H9 (cell line): ENCODE data around the gene RPS15. TPM values are rescaled to one million over a fixed set of nuclear protein-coding genes. Genes with fewer than 3 reads are reported as not detected.

Source experiments
- DNase-seq: peaks from one replicate; pipeline ENCODE4 v3.0.0-alpha.2; 2017
- H2AFZ ChIP-seq: one replicate; pipeline ENCODE4 v1.6.1; 2013; ENCODE audit warnings: mild to moderate bottlenecking, low read length, control low read depth, moderate library complexity
- H2AK5ac ChIP-seq: 2 replicates; pipeline ENCODE4 v1.6.1; 2013; ENCODE audit warnings: low read length, control low read depth, mixed read lengths; ENCODE audit not compliant: insufficient read length
- H2BK120ac ChIP-seq: one replicate; pipeline ENCODE4 v1.6.1; 2013; ENCODE audit warnings: low read depth, mild to moderate bottlenecking, low read length, control low read depth, inconsistent platforms; ENCODE audit not compliant: poor library complexity, severe bottlenecking
- H2BK12ac ChIP-seq: 2 replicates; pipeline ENCODE4 v1.6.1; 2013; ENCODE audit warnings: low read length, control low read depth, mixed read lengths, low read depth; ENCODE audit not compliant: insufficient read length
- H2BK15ac ChIP-seq: 2 replicates; pipeline ENCODE4 v1.6.1; 2013; ENCODE audit warnings: low read depth, low read length, control low read depth
- H2BK20ac ChIP-seq: one replicate; pipeline ENCODE4 v1.6.1; 2013; ENCODE audit warnings: low read depth, mild to moderate bottlenecking, low read length, control low read depth, inconsistent platforms; ENCODE audit not compliant: poor library complexity, severe bottlenecking
- H2BK5ac ChIP-seq: 2 replicates; pipeline ENCODE4 v1.6.1; 2013; ENCODE audit warnings: low read length, control low read depth, mixed read lengths; ENCODE audit not compliant: insufficient read length
- H3K14ac ChIP-seq: 2 replicates; pipeline ENCODE4 v1.6.1; 2013; ENCODE audit warnings: low read length, control low read depth; ENCODE audit not compliant: insufficient read depth
- H3K18ac ChIP-seq: 2 replicates; pipeline ENCODE4 v1.6.1; 2013; ENCODE audit warnings: low read depth, mild to moderate bottlenecking, mixed read lengths, low read length, control low read depth; ENCODE audit not compliant: insufficient read length
- H3K23ac ChIP-seq: 2 replicates; pipeline ENCODE4 v1.6.1; 2013; ENCODE audit warnings: low read length, control low read depth, mixed read lengths, low read depth; ENCODE audit not compliant: insufficient read length
- H3K23me2 ChIP-seq: 2 replicates; pipeline ENCODE4 v1.6.1; 2013; ENCODE audit warnings: low read depth, mild to moderate bottlenecking, mixed read lengths, low read length, control low read depth; ENCODE audit not compliant: insufficient read length, poor library complexity, severe bottlenecking
- H3K27ac ChIP-seq: 2 replicates; pipeline ENCODE4 v1.5.1; 2013; ENCODE audit warnings: low read length, control low read depth, mixed read lengths, low read depth; ENCODE audit not compliant: insufficient read length
- H3K27me3 ChIP-seq: 2 replicates; pipeline ENCODE4 v1.6.1; 2013; ENCODE audit warnings: low read length, control low read depth, inconsistent platforms; ENCODE audit not compliant: insufficient read depth
- H3K4ac ChIP-seq: 2 replicates; pipeline ENCODE4 v1.6.1; 2013; ENCODE audit warnings: low read depth, mild to moderate bottlenecking, control low read depth, inconsistent platforms, low read length, moderate library complexity
- H3K4me1 ChIP-seq: 2 replicates; pipeline ENCODE4 v1.6.1; 2013; ENCODE audit warnings: low read length, control low read depth, inconsistent platforms; ENCODE audit not compliant: insufficient read depth
- H3K4me2 ChIP-seq: 2 replicates; pipeline ENCODE4 v1.6.1; 2013; ENCODE audit warnings: low read length, control low read depth, mixed read lengths; ENCODE audit not compliant: insufficient read length, insufficient read depth
- H3K56ac ChIP-seq: 2 replicates; pipeline ENCODE4 v1.6.1; 2013; ENCODE audit warnings: low read depth, mild to moderate bottlenecking, mixed read lengths, low read length, control low read depth; ENCODE audit not compliant: insufficient read length
- H3K79me1 ChIP-seq: 2 replicates; pipeline ENCODE4 v1.6.1; 2013; ENCODE audit warnings: low read depth, mild to moderate bottlenecking, moderate library complexity, low read length, control low read depth, inconsistent platforms; ENCODE audit not compliant: insufficient read depth, poor library complexity, severe bottlenecking
- H3K79me2 ChIP-seq: 2 replicates; pipeline ENCODE4 v1.6.1; 2013; ENCODE audit warnings: low read length, control low read depth, inconsistent platforms; ENCODE audit not compliant: insufficient read depth
- H3K9ac ChIP-seq: 2 replicates; pipeline ENCODE4 v1.6.1; 2013; ENCODE audit warnings: low read length, control low read depth, mixed read lengths; ENCODE audit not compliant: insufficient read length; ENCODE audit errors: extremely low read depth
- H3K9me3 ChIP-seq: one replicate; pipeline ENCODE4 v1.6.1; 2013; ENCODE audit warnings: low read depth, low read length, inconsistent platforms; ENCODE audit not compliant: control insufficient read depth
- H3T11ph ChIP-seq: one replicate; pipeline ENCODE4 v1.6.1; 2013; ENCODE audit warnings: mild to moderate bottlenecking, low read length, control low read depth, inconsistent platforms
- H4K20me1 ChIP-seq: one replicate; pipeline ENCODE4 v1.6.1; 2013; ENCODE audit not compliant: control insufficient read depth, insufficient read length, insufficient read depth
- H4K5ac ChIP-seq: 2 replicates; pipeline ENCODE4 v1.6.1; 2013; ENCODE audit warnings: low read depth, mild to moderate bottlenecking, mixed read lengths, low read length, control low read depth; ENCODE audit not compliant: insufficient read length
- H4K8ac ChIP-seq: replicated peaks from 2 replicates; pipeline ENCODE4 v1.6.1; 2013; ENCODE audit warnings: low read length, control low read depth, mixed read lengths, low read depth; ENCODE audit not compliant: insufficient read length
- H4K91ac ChIP-seq: 2 replicates; pipeline ENCODE4 v1.6.1; 2013; ENCODE audit warnings: low read depth, mild to moderate bottlenecking, moderate library complexity, mixed read lengths, low read length, control low read depth; ENCODE audit not compliant: insufficient read length
- H3K27ac Mint-ChIP-seq, 3 experiments: 2 replicates in 2 of 3; 3 replicates in 1 of 3; pipeline ENCODE4 v1.8.0; 2020 to 2021; ENCODE audit warnings: mixed read lengths in 3 of 3, mild to moderate bottlenecking in 1 of 3, moderate library complexity in 1 of 3
- H3K27me3 Mint-ChIP-seq: 2 replicates; pipeline ENCODE4 v1.8.0; 2021; ENCODE audit warnings: low read depth, mild to moderate bottlenecking, moderate library complexity, mixed read lengths
- H3K36me3 Mint-ChIP-seq, 3 experiments: 2 replicates in 2 of 3; 3 replicates in 1 of 3; pipeline ENCODE4 v1.8.0; 2020 to 2021; ENCODE audit warnings: low read depth in 3 of 3, mixed read lengths in 3 of 3; ENCODE audit not compliant: insufficient read depth in 1 of 3
- H3K4me1 Mint-ChIP-seq, 2 experiments: 2 replicates each; pipeline ENCODE4 v1.8.0; 2020; ENCODE audit warnings: mixed read lengths in 2 of 2
- H3K4me3 Mint-ChIP-seq, 2 experiments: 2 replicates in 1 of 2; 3 replicates in 1 of 2; pipeline ENCODE4 v1.8.0; 2020 to 2021; ENCODE audit warnings: mild to moderate bottlenecking in 2 of 2, mixed read lengths in 2 of 2, moderate library complexity in 1 of 2
- H3K9me3 Mint-ChIP-seq, 2 experiments: 2 replicates in 1 of 2; 3 replicates in 1 of 2; pipeline ENCODE4 v1.8.0; 2020; ENCODE audit warnings: mild to moderate bottlenecking in 2 of 2, mixed read lengths in 2 of 2, moderate library complexity in 1 of 2
- CTCF ChIP-seq: fragments of 200-600 bp; sonication (generic); conservative IDR thresholded peaks from 3 replicates; pipeline ENCODE4 v1.8.0; 2021; ENCODE audit warnings: antibody characterized with exemption, mild to moderate bottlenecking
- WGBS: extraction: QIAGEN DNeasy Blood & Tissue Kit; methylation state at CpG from one replicate; pipeline ENCODE4 v1.1.7; 2013; ENCODE audit warnings: missing lambda C conversion rate, low lambda C conversion rate, mixed read lengths; ENCODE audit not compliant: insufficient read length; ENCODE audit errors: extremely low coverage; 5-methylcytosine and 5-hydroxymethylcytosine counted together
- total RNA-seq: library from RNA; stranded (reverse); gene quantifications from 2 replicates; pipeline ENCODE4 v1.2.1, GENCODE V29; 2021

The RPS15 gene
- total RNA-seq, 1 experiment from 2014 or later, result 1,628 TPM

DNA sequence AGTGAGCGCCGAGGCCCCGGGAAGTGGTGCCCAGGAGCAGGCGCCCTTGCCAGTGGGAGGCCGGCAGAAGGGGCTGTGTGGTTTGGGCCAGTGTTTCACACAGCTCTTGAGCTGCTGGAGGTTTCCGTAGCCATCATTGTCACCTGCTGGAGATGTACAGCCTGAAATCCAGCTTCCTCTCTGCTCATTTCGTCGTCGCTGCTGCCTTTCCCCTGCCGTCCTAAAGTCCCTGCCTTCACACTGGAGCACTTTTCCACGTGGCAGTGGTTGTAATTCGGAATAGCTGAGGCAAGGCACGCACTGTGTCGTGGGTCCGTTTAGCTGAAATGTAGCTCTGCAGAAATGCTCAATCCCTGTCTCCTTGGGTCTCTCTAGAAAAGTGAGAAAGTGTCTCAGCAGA lies 17.6 kb upstream of the RPS15 start:
- Histone ChIP-seq H2BK120ac (no peak overlapping the region), H3K23me2 (peaks cover 6% of the 10 kb centered on the region), H2AFZ (no peak overlapping the region), H4K5ac (no peak overlapping the region), H4K91ac (no peak overlapping the region), H2BK12ac (no peak overlapping the region), H4K20me1 (peaks cover 2% of the 10 kb centered on the region), H3K4me2 (no peak overlapping the region), H3K27ac (no peak overlapping the region), H4K8ac (no peak overlapping the region), H3T11ph (no peak overlapping the region), H3K27me3 (no peaks in the 10 kb centered on the region), H3K18ac (no peak overlapping the region), H3K14ac (no peak overlapping the region), H3K56ac (no peak overlapping the region), H3K4me1 (no peaks in the 10 kb centered on the region; the same call in 1 of the 2 replicates), H3K79me2 (peaks cover 31% of the 10 kb centered on the region; the same call in 1 of the 2 replicates), H3K4ac (no peak overlapping the region), H3K9me3 (no peaks in the 10 kb centered on the region), H2BK5ac (no peak overlapping the region), H2BK15ac (no peak overlapping the region), H2BK20ac (no peak overlapping the region), H3K79me1 (peaks cover 10% of the 10 kb centered on the region), H3K23ac (no peak overlapping the region), H3K9ac (no peak overlapping the region), H2AK5ac (no peak overlapping the region)
- no peaks in the 10 kb centered on the region for H3K9me3 Mint-ChIP-seq
- WGBS, result no CpG with 5 or more reads among the region's 15 CpGs
- H3K27ac Mint-ChIP-seq, result peak overlapping the region in 2 of 3 experiments; percentile 82 to 93; a peak in 3 of 7 replicates
- no peak overlapping the region for H3K4me3 Mint-ChIP-seq
- H3K36me3 Mint-ChIP-seq, result peaks cover 29 to 90% (median 75%) of the 10 kb centered on the region in 3 experiments
- no peak for DNase-seq
- H3K27me3 Mint-ChIP-seq, result no peaks in the 10 kb centered on the region
- peaks cover 21 to 40% of the 10 kb centered on the region in 2 experiments for H3K4me1 Mint-ChIP-seq
- no peak for TF ChIP-seq CTCF
